Measurements from ENCODE around the gene CD46.

The CD46 gene

DNA sequence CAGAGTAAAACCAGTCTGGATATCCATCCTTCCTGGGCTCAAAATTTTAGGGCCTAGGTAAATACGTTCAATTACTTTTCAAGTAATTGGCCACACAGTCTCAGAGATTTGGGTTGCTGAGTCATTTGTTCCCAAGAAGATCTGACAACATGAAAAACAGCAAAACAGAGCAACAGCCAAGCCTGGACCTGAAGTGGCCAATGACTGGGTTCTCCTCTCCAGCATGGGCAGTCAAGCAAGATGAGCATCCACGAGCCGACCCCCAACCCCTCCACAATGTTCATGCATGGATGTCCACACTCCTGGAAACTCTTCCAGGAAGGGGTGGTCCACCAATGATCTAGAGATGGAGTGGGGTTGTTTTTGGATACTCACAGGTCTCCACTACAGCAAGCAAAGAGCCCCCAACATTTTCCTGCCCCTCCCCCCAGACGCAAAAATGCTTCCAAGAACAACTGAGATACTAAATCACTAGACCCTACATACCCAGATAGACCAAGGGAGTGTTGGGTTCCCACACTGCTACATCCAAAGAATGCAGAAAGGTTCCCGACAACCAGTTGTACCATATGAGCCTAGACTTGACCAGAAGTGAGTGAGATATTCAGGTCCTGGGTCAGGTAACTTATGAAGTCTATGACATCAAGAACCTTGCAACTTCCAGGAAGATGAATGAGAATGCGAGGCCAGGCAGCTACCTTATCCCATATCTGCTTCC is 73.0 kb downstream of the CD46 start:
- no peak overlapping the region for H3K4me3 ChIP-seq (ENCODE audit: low read depth, low read length)
- TF ChIP-seq, protein P1, sequence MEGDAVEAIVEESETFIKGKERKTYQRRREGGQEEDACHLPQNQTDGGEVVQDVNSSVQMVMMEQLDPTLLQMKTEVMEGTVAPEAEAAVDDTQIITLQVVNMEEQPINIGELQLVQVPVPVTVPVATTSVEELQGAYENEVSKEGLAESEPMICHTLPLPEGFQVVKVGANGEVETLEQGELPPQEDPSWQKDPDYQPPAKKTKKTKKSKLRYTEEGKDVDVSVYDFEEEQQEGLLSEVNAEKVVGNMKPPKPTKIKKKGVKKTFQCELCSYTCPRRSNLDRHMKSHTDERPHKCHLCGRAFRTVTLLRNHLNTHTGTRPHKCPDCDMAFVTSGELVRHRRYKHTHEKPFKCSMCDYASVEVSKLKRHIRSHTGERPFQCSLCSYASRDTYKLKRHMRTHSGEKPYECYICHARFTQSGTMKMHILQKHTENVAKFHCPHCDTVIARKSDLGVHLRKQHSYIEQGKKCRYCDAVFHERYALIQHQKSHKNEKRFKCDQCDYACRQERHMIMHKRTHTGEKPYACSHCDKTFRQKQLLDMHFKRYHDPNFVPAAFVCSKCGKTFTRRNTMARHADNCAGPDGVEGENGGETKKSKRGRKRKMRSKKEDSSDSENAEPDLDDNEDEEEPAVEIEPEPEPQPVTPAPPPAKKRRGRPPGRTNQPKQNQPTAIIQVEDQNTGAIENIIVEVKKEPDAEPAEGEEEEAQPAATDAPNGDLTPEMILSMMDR (IDR thresholded peaks at IDR 0.05; ENCODE audit: low read depth, low read length): no peak

DNA sequence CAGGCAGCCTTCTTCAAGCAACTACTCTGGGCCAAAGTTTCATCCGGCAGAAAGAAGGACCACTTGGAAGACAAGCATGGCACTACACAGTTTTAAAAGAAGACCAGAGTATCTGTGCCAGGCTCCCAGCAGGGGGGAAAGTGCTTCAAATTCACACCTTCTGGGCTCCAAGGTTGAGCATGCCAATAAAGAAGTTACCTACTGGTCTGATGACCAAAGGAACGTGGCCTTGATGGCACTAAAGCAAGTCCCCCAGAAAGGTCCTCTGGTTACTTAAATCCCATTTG is 73.5 kb downstream of the CD46 start:
- H3K4me3 ChIP-seq (ENCODE audit: low read depth, low read length): no peak overlapping the region
- TF ChIP-seq, protein P1 (IDR thresholded peaks at IDR 0.05; ENCODE audit: low read depth, low read length): no peak

DNA sequence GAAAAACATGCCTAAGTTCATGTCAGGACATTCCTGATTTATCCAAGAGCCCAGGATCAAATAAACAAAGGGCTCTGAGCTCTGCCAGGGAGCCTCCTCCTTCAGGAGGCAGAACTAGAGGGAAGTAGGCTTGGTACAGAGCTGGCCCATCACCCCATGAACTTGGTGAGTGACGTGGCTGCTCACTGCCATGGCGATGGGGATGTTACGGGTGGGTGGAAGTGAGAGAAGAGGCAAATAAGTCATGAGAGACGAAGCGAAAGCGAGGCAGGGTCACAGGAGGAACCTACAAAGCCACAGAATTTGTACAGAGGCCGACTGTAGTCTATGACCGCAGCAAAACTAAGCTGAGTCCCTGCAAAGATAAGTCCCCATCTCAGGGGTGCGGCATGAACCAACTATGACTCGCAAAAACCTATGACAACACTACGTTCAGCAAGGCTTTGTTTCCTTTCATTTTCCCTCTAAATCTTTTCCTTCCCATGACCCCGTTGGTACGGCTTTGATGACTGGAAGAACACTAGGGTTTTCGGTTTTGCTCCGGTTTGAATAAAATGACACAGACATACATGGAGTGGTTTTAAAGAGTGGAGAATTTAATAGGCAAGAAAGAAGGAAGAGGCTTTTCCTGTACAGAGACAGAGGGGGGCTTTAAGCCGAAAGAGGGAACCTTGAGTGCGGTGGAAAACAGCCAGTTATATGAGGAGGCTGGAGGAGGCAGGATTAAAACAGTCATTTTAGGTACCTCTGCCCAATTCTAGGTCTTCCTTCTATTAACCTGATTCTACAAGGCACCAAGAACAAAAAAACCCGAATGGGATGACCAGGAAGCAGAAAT is 74.1 kb downstream of the CD46 start:
- TF ChIP-seq, protein P1 (IDR thresholded peaks at IDR 0.05; ENCODE audit: low read depth, low read length): no peak
- H3K4me3 ChIP-seq (ENCODE audit: low read depth, low read length): no peak overlapping the region

DNA sequence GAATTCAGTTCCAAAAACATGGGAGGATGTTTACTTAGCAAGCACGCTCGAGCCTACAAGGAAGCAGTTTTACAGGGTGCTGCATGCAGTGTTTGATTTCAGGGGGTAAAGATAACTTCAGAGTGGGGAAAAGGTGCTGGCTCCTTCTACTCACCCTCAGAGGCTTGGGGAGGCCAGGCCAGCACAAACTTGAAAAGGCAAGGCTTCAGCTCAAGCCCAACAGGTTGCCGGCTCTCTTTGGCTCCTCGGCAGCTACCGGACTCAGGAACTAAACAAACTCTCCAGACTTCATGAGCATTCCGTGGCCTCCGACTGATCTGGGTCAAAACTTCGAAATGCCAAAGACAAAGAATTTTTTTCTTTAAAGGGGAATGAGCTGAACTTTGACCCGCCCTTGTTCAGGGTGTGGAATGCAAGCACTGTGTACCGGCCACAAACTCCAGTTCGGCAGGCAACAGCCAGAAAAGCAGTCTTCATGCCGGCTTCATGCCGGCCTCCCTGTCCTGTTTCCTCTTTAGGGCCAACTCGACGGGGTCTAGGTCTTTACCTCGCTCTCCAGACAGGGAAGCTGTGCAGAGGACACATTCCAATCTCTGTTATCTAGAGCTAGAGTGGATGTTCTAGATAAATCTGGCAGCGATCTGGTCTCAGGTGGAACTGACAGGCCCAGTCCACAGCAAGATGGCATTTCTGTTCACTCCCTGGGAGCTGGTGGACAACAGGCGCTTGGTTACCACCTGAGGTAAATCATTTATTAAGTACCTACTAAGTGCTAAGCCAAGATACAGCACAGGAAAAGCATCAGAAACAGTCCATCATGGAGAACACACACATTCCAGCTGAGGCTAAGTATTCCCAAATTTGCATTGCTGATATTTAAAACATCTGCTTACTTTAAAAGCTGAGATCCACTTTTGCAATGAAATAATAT is 75.0 kb downstream of the CD46 start:
- TF ChIP-seq, protein P1 (IDR thresholded peaks at IDR 0.05; ENCODE audit: low read depth, low read length): no peak
- H3K4me3 ChIP-seq (ENCODE audit: low read depth, low read length): no peak overlapping the region

DNA sequence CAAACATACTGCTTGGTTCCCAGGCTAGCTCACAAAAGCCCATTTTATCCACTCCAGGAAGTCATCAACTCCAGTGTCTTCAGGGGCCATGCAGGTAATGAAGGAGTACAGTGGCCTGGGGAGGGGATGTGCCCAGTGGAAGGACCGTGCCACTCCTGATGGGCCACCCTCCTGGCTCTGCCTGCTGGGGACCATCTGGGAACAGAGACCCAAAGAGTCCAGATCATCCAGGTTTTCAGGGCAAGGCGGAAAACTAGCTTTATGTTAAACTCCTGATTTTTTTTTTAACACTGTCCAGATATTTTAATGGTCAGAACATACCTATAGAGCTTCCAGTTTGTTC is 75.6 kb downstream of the CD46 start:
- TF ChIP-seq, protein P1 (IDR thresholded peaks at IDR 0.05; ENCODE audit: low read depth, low read length): no peak
- H3K4me3 ChIP-seq (ENCODE audit: low read depth, low read length): no peak overlapping the region

DNA sequence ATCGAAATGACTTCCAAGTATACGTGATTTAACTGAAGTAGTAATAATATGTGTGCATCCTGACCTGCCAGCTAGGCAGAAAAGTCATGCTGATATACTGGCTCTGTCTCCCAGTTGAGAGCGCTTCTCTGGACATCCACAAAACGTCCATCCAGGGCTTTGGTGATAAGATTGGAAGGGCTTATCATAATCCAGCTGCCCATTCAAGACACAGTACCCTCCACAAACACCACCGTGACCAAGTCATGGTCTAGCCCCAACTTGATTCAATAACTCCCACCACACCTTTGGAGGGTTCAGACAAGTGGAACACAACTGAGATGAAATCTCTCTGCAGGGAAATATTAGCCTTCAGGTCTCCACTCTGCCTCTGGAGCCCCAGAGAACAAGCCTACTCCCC is 76.2 kb downstream of the CD46 start:
- H3K4me3 ChIP-seq (ENCODE audit: low read depth, low read length): no peak overlapping the region
- TF ChIP-seq, protein P1 (IDR thresholded peaks at IDR 0.05; ENCODE audit: low read depth, low read length): no peak

All from WI38 (cell line).